Measurements from ENCODE around the gene LIN7B. TPM values are rescaled to one million over a fixed set of nuclear protein-coding genes. Genes with fewer than 3 reads are reported as not detected.
"Not testable (repeated sequence)": the region's sequence is repeated elsewhere in the genome, so short reads cannot be mapped to it uniquely, and the experiment has no call there.

The LIN7B gene
- total RNA-seq, 1 donor from 2014 or later, result 32.6 TPM

DNA sequence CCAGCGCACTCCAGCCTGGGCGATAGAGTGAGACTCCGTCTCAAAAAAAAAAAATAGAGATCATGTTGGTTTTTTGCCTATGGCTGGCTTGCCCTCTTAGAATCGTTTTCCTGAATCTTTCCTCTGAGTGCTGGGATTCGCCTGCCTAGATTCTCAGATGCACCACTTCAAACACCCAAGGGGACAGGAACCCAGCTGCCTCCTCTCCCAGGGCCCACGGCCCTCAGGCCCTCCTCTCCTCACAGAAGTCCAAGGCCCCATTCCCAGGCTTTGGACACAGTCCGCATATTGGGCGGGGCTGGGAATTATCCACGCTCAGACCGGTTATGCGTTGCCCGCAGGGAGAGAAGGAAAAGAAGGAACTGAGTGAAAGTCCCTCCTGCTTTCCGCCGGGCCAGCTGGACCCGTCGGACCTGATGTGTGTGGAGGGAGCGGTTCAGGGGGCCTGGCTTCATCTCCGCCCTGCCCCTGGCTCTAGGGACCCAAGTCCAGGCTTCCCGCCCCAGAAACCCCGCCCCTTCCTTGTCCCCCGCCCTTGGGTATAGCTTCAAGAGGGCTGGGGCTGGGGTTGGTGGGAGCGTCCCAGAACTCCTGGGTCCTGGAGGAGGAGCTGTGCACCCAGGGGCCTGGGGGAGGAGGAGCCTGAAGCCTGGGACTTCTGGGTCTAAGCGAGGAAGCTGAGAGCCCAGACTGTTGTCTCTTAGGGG, 11.0 kb downstream of the LIN7B start:
- Mint-ChIP-seq H3K4me1 (ENCODE audit: low read depth, unreplicated experiment) (peaks cover 18% of the 10 kb centered on the region), H3K27me3 (ENCODE audit: unreplicated experiment) (peaks cover 20% of the 10 kb centered on the region), H3K4me3 (ENCODE audit: unreplicated experiment) (peak overlapping the region; percentile 83), H3K9me3 (ENCODE audit: unreplicated experiment) (peaks cover 9% of the 10 kb centered on the region), H3K36me3 (ENCODE audit: unreplicated experiment) (peaks cover 12% of the 10 kb centered on the region), H3K27ac (ENCODE audit: unreplicated experiment) (peak overlapping the region; percentile 92)
- peak; percentile 66 for DNase-seq
- TF ChIP-seq, protein P1, sequence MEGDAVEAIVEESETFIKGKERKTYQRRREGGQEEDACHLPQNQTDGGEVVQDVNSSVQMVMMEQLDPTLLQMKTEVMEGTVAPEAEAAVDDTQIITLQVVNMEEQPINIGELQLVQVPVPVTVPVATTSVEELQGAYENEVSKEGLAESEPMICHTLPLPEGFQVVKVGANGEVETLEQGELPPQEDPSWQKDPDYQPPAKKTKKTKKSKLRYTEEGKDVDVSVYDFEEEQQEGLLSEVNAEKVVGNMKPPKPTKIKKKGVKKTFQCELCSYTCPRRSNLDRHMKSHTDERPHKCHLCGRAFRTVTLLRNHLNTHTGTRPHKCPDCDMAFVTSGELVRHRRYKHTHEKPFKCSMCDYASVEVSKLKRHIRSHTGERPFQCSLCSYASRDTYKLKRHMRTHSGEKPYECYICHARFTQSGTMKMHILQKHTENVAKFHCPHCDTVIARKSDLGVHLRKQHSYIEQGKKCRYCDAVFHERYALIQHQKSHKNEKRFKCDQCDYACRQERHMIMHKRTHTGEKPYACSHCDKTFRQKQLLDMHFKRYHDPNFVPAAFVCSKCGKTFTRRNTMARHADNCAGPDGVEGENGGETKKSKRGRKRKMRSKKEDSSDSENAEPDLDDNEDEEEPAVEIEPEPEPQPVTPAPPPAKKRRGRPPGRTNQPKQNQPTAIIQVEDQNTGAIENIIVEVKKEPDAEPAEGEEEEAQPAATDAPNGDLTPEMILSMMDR (IDR thresholded peaks at IDR 0.05; ENCODE audit: partially characterized antibody, unreplicated experiment), result no peak

DNA sequence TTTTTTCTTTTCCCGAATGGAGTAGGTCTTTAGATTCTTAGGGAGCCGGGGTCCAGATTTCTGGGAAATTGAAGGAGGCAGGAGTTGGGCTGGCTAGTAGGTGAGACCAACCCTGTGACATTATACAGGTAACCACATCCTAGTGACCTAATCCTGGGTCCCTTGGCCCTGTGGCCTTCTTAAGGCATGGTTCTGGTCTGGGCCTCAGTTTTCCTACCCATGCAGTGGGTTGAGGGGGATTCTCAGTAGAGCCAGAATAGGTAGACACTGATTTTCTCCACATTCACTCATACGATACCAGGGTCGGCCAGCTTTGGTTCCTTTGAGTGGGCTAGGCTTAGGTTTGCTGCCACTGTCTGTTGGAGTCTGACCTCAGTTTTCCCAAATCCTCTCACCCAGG, 12.4 kb downstream of the LIN7B start:
- no peak overlapping the region for H3K27ac Mint-ChIP-seq (ENCODE audit: unreplicated experiment)
- H3K36me3 Mint-ChIP-seq (ENCODE audit: unreplicated experiment), result peaks cover 6% of the 10 kb centered on the region
- peaks cover 13% of the 10 kb centered on the region for H3K27me3 Mint-ChIP-seq (ENCODE audit: unreplicated experiment)
- TF ChIP-seq, protein P1 (IDR thresholded peaks at IDR 0.05; ENCODE audit: partially characterized antibody, unreplicated experiment), result no peak
- no peak overlapping the region for H3K4me3 Mint-ChIP-seq (ENCODE audit: unreplicated experiment)
- peaks cover 13% of the 10 kb centered on the region for H3K4me1 Mint-ChIP-seq (ENCODE audit: low read depth, unreplicated experiment)
- peaks cover 9% of the 10 kb centered on the region for H3K9me3 Mint-ChIP-seq (ENCODE audit: unreplicated experiment)
- no peak for DNase-seq

DNA sequence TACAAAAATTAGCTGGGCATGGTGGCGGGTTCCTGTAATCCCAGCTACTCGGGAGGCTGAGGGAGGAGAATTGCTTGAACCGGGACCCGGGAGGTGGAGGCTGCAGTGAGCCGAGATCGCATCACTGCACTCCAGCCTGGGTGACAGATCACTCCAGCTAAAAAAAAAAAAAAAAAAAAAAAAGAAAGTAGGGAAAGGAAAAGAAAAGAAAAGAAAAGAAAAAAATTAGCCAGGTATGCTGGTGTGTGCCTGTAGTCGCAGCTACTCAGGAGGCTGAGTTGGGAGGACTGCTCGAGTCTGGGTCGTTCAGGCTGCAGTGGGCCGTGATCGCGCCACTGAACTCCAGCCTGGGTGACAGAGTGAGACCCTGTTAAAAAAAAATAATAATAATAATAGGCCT, 13.1 kb downstream of the LIN7B start:
- H3K27ac Mint-ChIP-seq (ENCODE audit: unreplicated experiment); H3K9me3 Mint-ChIP-seq (ENCODE audit: unreplicated experiment); DNase-seq; H3K36me3 Mint-ChIP-seq (ENCODE audit: unreplicated experiment): not testable (repeated sequence)
- peaks cover 13% of the 10 kb centered on the region for H3K4me1 Mint-ChIP-seq (ENCODE audit: low read depth, unreplicated experiment)
- peak overlapping the region; percentile 25 for H3K4me3 Mint-ChIP-seq (ENCODE audit: unreplicated experiment)
- H3K27me3 Mint-ChIP-seq (ENCODE audit: unreplicated experiment), result peaks cover 13% of the 10 kb centered on the region

DNA sequence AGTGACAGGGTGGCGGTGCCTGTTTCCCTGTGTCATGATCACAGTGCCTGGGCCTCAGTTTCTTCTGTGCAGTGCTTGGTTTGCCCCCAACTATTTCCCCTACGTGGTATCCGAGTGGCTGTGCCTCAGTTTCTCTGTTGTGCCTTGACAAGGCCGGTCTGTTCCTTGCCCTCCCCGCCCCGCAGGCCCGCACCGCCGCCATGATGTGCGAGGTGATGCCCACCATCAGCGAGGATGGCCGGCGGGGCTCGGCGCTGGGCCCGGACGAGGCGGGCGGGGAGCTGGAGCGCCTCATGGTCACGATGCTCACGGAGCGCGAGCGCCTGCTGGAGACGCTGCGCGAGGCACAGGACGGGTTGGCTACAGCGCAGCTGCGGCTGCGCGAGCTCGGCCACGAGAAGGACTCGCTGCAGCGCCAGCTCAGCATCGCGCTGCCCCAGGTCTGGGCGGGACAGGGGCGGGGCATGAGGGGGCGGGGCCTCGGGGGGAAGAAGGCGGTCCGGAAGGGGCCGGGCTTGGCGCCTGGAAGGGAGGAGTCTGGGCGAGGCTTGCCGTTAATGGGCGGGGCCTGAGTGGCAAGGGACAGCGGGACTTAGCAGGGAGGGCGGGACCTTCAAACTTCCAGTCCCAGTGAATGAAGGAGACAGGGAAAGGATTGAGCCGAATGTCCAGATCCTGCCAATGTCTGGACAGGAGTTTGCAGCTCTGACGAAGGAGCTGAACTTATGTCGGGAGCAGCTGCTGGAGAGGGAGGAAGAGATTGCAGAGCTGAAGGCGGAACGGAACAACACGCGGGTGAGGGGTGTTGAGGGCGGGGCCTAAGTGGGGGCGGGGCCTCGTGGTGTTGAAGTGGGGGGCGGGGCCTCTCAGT, 13.7 kb downstream of the LIN7B start:
- peaks cover 15% of the 10 kb centered on the region for H3K27me3 Mint-ChIP-seq (ENCODE audit: unreplicated experiment)
- peak overlapping the region; percentile 83 for H3K4me3 Mint-ChIP-seq (ENCODE audit: unreplicated experiment)
- DNase-seq, result peak; percentile 97
- peaks cover 6% of the 10 kb centered on the region for H3K36me3 Mint-ChIP-seq (ENCODE audit: unreplicated experiment)
- peaks cover 7% of the 10 kb centered on the region for H3K9me3 Mint-ChIP-seq (ENCODE audit: unreplicated experiment)
- H3K4me1 Mint-ChIP-seq (ENCODE audit: low read depth, unreplicated experiment), result peaks cover 13% of the 10 kb centered on the region
- H3K27ac Mint-ChIP-seq (ENCODE audit: unreplicated experiment), result peak overlapping the region; percentile 56
- TF ChIP-seq, protein P1 (IDR thresholded peaks at IDR 0.05; ENCODE audit: partially characterized antibody, unreplicated experiment), result no peak

DNA sequence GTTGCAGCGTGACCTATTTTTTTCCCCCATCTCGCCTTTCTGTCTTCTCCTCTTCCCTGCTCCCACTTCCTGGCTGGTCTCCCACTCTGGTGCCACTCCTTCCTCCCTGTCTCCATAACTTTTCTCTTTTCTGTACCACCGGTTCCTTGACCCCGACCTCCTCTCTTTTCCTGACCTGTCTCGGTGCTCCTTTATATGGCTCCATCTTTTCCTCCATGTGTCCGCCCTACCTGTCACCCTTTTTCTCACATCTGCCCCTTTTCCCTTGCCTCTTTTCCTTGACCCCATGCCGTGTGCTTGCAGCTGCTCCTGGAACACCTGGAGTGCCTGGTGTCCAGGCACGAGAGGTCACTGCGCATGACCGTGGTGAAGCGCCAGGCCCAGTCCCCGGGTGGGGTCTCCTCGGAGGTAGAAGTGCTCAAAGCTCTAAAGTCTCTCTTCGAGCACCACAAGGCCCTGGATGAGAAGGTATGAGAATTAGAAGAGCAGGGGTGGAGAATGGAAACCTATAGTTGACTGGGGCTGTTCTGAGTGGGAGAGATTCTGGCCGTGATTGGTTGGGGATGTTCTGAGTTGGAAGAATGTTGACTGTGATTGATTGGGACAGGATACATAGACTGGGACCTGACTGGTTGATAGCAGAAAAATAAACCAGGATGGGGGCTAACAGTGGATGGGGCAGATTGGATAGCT, 14.5 kb downstream of the LIN7B start:
- H3K36me3 Mint-ChIP-seq (ENCODE audit: unreplicated experiment), result peaks cover 6% of the 10 kb centered on the region
- no peak for DNase-seq
- TF ChIP-seq, protein P1 (IDR thresholded peaks at IDR 0.05; ENCODE audit: partially characterized antibody, unreplicated experiment), result no peak
- peaks cover 11% of the 10 kb centered on the region for H3K4me1 Mint-ChIP-seq (ENCODE audit: low read depth, unreplicated experiment)
- H3K4me3 Mint-ChIP-seq (ENCODE audit: unreplicated experiment), result peak overlapping the region; percentile 67
- peak overlapping the region; percentile 53 for H3K27ac Mint-ChIP-seq (ENCODE audit: unreplicated experiment)
- peaks cover 9% of the 10 kb centered on the region for H3K9me3 Mint-ChIP-seq (ENCODE audit: unreplicated experiment)
- H3K27me3 Mint-ChIP-seq (ENCODE audit: unreplicated experiment), result peaks cover 14% of the 10 kb centered on the region

All from glutamatergic neuron (in vitro differentiated cells).